Activated CD8-positive, alpha-beta memory T cell treated with anti-CD3 and anti-CD28 coated beads, Interleukin-2, amount 10 ng/mL, durations not matched to agents 7 days and 5 days (primary cell): ENCODE measurements around the gene MAP1B. TPM values are rescaled to one million over a fixed set of nuclear protein-coding genes. Genes with fewer than 3 reads are reported as not detected.

Experiments
- ATAC-seq: fragments of 150-1000 bp; cut with Tn5 transposase; one replicate; pipeline ENCODE4 v1.10.0; 2021; ENCODE audit warnings: moderate library complexity
- CTCF ChIA-PET: fragments of 350-600 bp; sonication (Branson Sonifier 250); formaldehyde crosslinking; loops from one replicate; lab custom pipeline; 2021; ENCODE audit warnings: antibody characterized with exemption; lab: Charles Lee
- DNase-seq: peaks from one replicate; pipeline ENCODE4 v3.0.0-alpha.2; 2020
- H3K27ac Mint-ChIP-seq: one replicate; pipeline ENCODE4 v1.8.0; 2021; ENCODE audit warnings: mild to moderate bottlenecking, mixed read lengths
- H3K27me3 Mint-ChIP-seq: one replicate; pipeline ENCODE4 v1.8.0; 2021; ENCODE audit warnings: mixed read lengths
- H3K36me3 Mint-ChIP-seq: one replicate; pipeline ENCODE4 v1.8.0; 2021; ENCODE audit warnings: mild to moderate bottlenecking, mixed read lengths
- H3K4me1 Mint-ChIP-seq: one replicate; pipeline ENCODE4 v1.8.0; 2021; ENCODE audit warnings: mixed read lengths
- H3K4me3 Mint-ChIP-seq: one replicate; pipeline ENCODE4 v1.8.0; 2021; ENCODE audit warnings: mild to moderate bottlenecking, moderate library complexity, mixed read lengths
- H3K9me3 Mint-ChIP-seq: one replicate; pipeline ENCODE4 v1.8.0; 2022; ENCODE audit warnings: low read depth, mixed read lengths
- total RNA-seq, 2 experiments: library from RNA; stranded (reverse); gene quantifications; one replicate each; pipeline ENCODE4 v1.2.3, GENCODE V29; 2021

Gene MAP1B
- under 1 TPM; 0.03 to 0.54 TPM for total RNA-seq

- Mint-ChIP-seq H3K4me1 (peaks cover 6% of the 10 kb centered on the region), H3K36me3 (no peaks in the 10 kb centered on the region), H3K27ac (no peak within 1 kb of the TSS), H3K9me3 (no peaks in the 10 kb centered on the region), H3K4me3 (no peak within 1 kb of the TSS), H3K27me3 (peaks cover 78% of the 10 kb centered on the region)
- ATAC-seq (no peak), DNase-seq (no peak)
- CTCF ChIA-PET: no interaction called here
Measured at GRCh38 chr5:72107131-72107900, at the start of gene MAP1B. TSS of gene MAP1B (plus strand) at chr5:72107475. CDS start at chr5:72107532, 57 bp downstream.

- Mint-ChIP-seq H3K9me3 (no peaks in the 10 kb centered on the region), H3K36me3 (no peaks in the 10 kb centered on the region), H3K4me1 (no peaks in the 10 kb centered on the region), H3K27me3 (peaks cover 6% of the 10 kb centered on the region), H3K27ac (no peak overlapping the region), H3K4me3 (no peak overlapping the region)
- CTCF ChIA-PET: no interaction called here
- ATAC-seq (no peak), DNase-seq (no peak)
Measured at GRCh38 chr5:72057816-72058215, 49.5 kb upstream of the MAP1B start.

- Mint-ChIP-seq H3K4me1 (no peaks in the 10 kb centered on the region), H3K4me3 (no peak overlapping the region), H3K36me3 (no peaks in the 10 kb centered on the region), H3K27ac (no peak overlapping the region), H3K9me3 (no peaks in the 10 kb centered on the region), H3K27me3 (peaks cover 12% of the 10 kb centered on the region)
- CTCF ChIA-PET: no interaction called here
- ATAC-seq (no peak), DNase-seq (no peak)
Measured at GRCh38 chr5:72063219-72063819, 44.0 kb upstream of the MAP1B start.

- H3K9me3 Mint-ChIP-seq: no peaks in the 10 kb centered on the region
- CTCF ChIA-PET: interaction anchor here (1.0 kb wide), 1 partner anchor 11 kb away, joined by 3 read pairs; no protein-coding TSS in a partner anchor
- no peaks in the 10 kb centered on the region for H3K36me3 Mint-ChIP-seq
- DNase-seq: no peak
- peaks cover 13% of the 10 kb centered on the region for H3K27me3 Mint-ChIP-seq
- no peak overlapping the region for H3K4me3 Mint-ChIP-seq
- ATAC-seq: no peak
- no peak overlapping the region for H3K27ac Mint-ChIP-seq
- H3K4me1 Mint-ChIP-seq: no peaks in the 10 kb centered on the region
Measured at GRCh38 chr5:72064801-72065570, 42.3 kb upstream of the MAP1B start.

- Mint-ChIP-seq H3K27me3 (peaks cover 15% of the 10 kb centered on the region), H3K36me3 (no peaks in the 10 kb centered on the region), H3K9me3 (no peaks in the 10 kb centered on the region), H3K4me1 (no peaks in the 10 kb centered on the region), H3K27ac (no peak overlapping the region), H3K4me3 (no peak overlapping the region)
- no peak for DNase-seq
- CTCF ChIA-PET: interaction anchor here (1.0 kb wide), 1 partner anchor 10 kb away, joined by 3 read pairs; no protein-coding TSS in a partner anchor
- ATAC-seq: no peak
Measured at GRCh38 chr5:72065751-72066255, 41.5 kb upstream of the MAP1B start.

GRCh38 chr5:72066705-72067107 lies 40.6 kb upstream of the MAP1B start:
- H3K9me3 Mint-ChIP-seq: no peaks in the 10 kb centered on the region
- no peak for ATAC-seq

GRCh38 chr5:72067682-72068470 lies 39.4 kb upstream of the MAP1B start:
- Mint-ChIP-seq H3K27ac (no peak overlapping the region), H3K9me3 (no peaks in the 10 kb centered on the region), H3K27me3 (peaks cover 15% of the 10 kb centered on the region), H3K4me1 (no peaks in the 10 kb centered on the region), H3K36me3 (no peaks in the 10 kb centered on the region), H3K4me3 (no peak overlapping the region)
- CTCF ChIA-PET: no interaction called here
- no peak for DNase-seq
- ATAC-seq: no peak

More at GRCh38 chr5:72066705-72067107, 40.6 kb upstream of the MAP1B start:
- no peaks in the 10 kb centered on the region for H3K4me1 Mint-ChIP-seq
- no peaks in the 10 kb centered on the region for H3K36me3 Mint-ChIP-seq
- peaks cover 15% of the 10 kb centered on the region for H3K27me3 Mint-ChIP-seq
- no peak for DNase-seq
- no peak overlapping the region for H3K4me3 Mint-ChIP-seq
- CTCF ChIA-PET: no interaction called here
- no peak overlapping the region for H3K27ac Mint-ChIP-seq

GRCh38 chr5:72070529-72070928 lies 36.7 kb upstream of the MAP1B start:
- Mint-ChIP-seq H3K4me1 (no peaks in the 10 kb centered on the region), H3K9me3 (no peaks in the 10 kb centered on the region), H3K4me3 (no peak overlapping the region), H3K36me3 (no peaks in the 10 kb centered on the region), H3K27me3 (peaks cover 16% of the 10 kb centered on the region), H3K27ac (no peak overlapping the region)
- no peak for ATAC-seq
- CTCF ChIA-PET: no interaction called here
- no peak for DNase-seq

- no peak overlapping the region for H3K27ac Mint-ChIP-seq
Measured at GRCh38 chr5:72071906-72072305, 35.4 kb upstream of the MAP1B start.

GRCh38 chr5:72074251-72074650 lies 33.0 kb upstream of the MAP1B start:
- CTCF ChIA-PET: no interaction called here

More at GRCh38 chr5:72071906-72072305, 35.4 kb upstream of the MAP1B start:
- Mint-ChIP-seq H3K36me3 (no peaks in the 10 kb centered on the region), H3K9me3 (no peaks in the 10 kb centered on the region), H3K4me1 (no peaks in the 10 kb centered on the region), H3K4me3 (no peak overlapping the region), H3K27me3 (peaks cover 13% of the 10 kb centered on the region)
- CTCF ChIA-PET: no interaction called here
- no peak for ATAC-seq
- no peak for DNase-seq

GRCh38 chr5:72075461-72075860 lies 31.8 kb upstream of the MAP1B start:
- no peak for DNase-seq
- Mint-ChIP-seq H3K36me3 (no peaks in the 10 kb centered on the region), H3K9me3 (no peaks in the 10 kb centered on the region), H3K4me3 (no peak overlapping the region), H3K4me1 (no peaks in the 10 kb centered on the region), H3K27ac (no peak overlapping the region), H3K27me3 (peaks cover 25% of the 10 kb centered on the region)
- CTCF ChIA-PET: interaction anchor here (1.7 kb wide), 1 partner anchor 10 kb away, joined by 3 read pairs; no protein-coding TSS in a partner anchor
- ATAC-seq: no peak

More at GRCh38 chr5:72074251-72074650, 33.0 kb upstream of the MAP1B start:
- ATAC-seq: no peak
- Mint-ChIP-seq H3K36me3 (no peaks in the 10 kb centered on the region), H3K4me1 (no peaks in the 10 kb centered on the region), H3K9me3 (no peaks in the 10 kb centered on the region), H3K4me3 (no peak overlapping the region), H3K27ac (no peak overlapping the region), H3K27me3 (peaks cover 19% of the 10 kb centered on the region)
- no peak for DNase-seq

GRCh38 chr5:72076621-72077300 lies 30.5 kb upstream of the MAP1B start:
- Mint-ChIP-seq H3K9me3 (no peaks in the 10 kb centered on the region), H3K36me3 (no peaks in the 10 kb centered on the region), H3K27ac (no peak overlapping the region), H3K4me3 (no peak overlapping the region), H3K27me3 (peaks cover 27% of the 10 kb centered on the region), H3K4me1 (no peaks in the 10 kb centered on the region)
- no peak for ATAC-seq
- CTCF ChIA-PET: interaction anchor here (1.7 kb wide), 1 partner anchor 12 kb away, joined by 3 read pairs; no protein-coding TSS in a partner anchor
- no peak for DNase-seq
